HepG2 (cell line): Measurements from ENCODE around the gene POLR1E. TPM values are rescaled to one million over a fixed set of nuclear protein-coding genes. Genes with fewer than 3 reads are reported as not detected.

Experiments used
- ATAC-seq: fragments of 200-7000 bp; cut with Tn5 transposase; 3 replicates; pipeline ENCODE4 v1.9.1; 2020; ENCODE audit warnings: mild to moderate bottlenecking, moderate library complexity
- BruUV-seq: library from RNA; stranded (reverse); fragments of 400-500 nt; replicated peaks from 2 replicates; lab custom pipeline; 2021; lab: Mats Ljungman, UMichigan
- CTCF ChIA-PET: fragments of 300-600 bp; formaldehyde crosslinking; extraction: SDS; loops from one replicate; lab custom pipeline; 2021; ENCODE audit warnings: low total read pairs, inconsistent platforms, low intra/inter-chr PET ratio; lab: Yijun Ruan, JAX
- POLR2A ChIA-PET: fragments of 350-600 bp; sonication (Branson Sonifier 250); formaldehyde crosslinking; loops from one replicate; lab custom pipeline; 2020; ENCODE audit warnings: antibody characterized with exemption, inconsistent platforms; lab: Yijun Ruan, JAX
- DNase-seq: peaks from one replicate; pipeline ENCODE4 v3.0.0-alpha.2; 2015; ENCODE audit warnings: low spot score
- FAIRE-seq: peaks from 3 replicates; lab custom pipeline; 2011; peaks lifted over from hg19 to GRCh38; lab: Jason Lieb, UNC
- H2AFZ ChIP-seq: one replicate; pipeline ENCODE4 v1.6.1; 2011; ENCODE audit warnings: low read length, inconsistent platforms
- H3K27ac ChIP-seq: fragments of 300-600 bp; 3 replicates; pipeline ENCODE4 v1.8.0; 2011; ENCODE audit warnings: mixed run types, mild to moderate bottlenecking, mixed read lengths, low read length, inconsistent platforms; ENCODE audit not compliant: insufficient read depth; ENCODE audit errors: extremely low read length
- H3K27me3 ChIP-seq, 2 experiments: fragments of 200-600 bp in 1 of 2; 2 replicates in 1 of 2; 3 replicates in 1 of 2; pipeline versions ENCODE4 v1.6.0 to v1.8.0; 2011; ENCODE audit warnings: low read length in 2 of 2, mild to moderate bottlenecking in 2 of 2, moderate library complexity in 2 of 2, inconsistent platforms in 1 of 2; ENCODE audit not compliant: insufficient read depth in 2 of 2, control insufficient read depth in 1 of 2
- H3K36me3 ChIP-seq, 2 experiments: fragments of 200-600 bp in 1 of 2; replicated peaks in 1 of 2; 2 replicates in 1 of 2; 3 replicates in 1 of 2; pipeline versions ENCODE4 v1.5.1 to v1.8.0; 2011; ENCODE audit warnings: low read length in 2 of 2, inconsistent platforms in 1 of 2; ENCODE audit not compliant: insufficient read depth in 2 of 2, control insufficient read depth in 1 of 2
- H3K4me1 ChIP-seq: 2 replicates; pipeline ENCODE4 v1.5.1; 2012; ENCODE audit warnings: low read length, inconsistent platforms; ENCODE audit not compliant: insufficient read depth
- H3K4me2 ChIP-seq: 2 replicates; pipeline ENCODE4 v1.6.0; 2011; ENCODE audit warnings: low read depth, low read length, inconsistent platforms
- H3K4me3 ChIP-seq, 3 experiments: fragments of 200-600 bp in 1 of 3; sonication (generic), shearing (Covaris generic) in 1 of 3; replicated peaks in 1 of 3; 2 replicates each; pipeline ENCODE4 v1.5.1; 2011 to 2016; ENCODE audit warnings: low read length in 3 of 3, inconsistent platforms in 2 of 3, low read depth in 2 of 3, mild to moderate bottlenecking in 2 of 3, control low read depth in 1 of 3, mixed read lengths in 1 of 3; ENCODE audit not compliant: insufficient read depth in 1 of 3
- H3K79me2 ChIP-seq: one replicate; pipeline ENCODE4 v1.6.1; 2011; ENCODE audit warnings: low read length, inconsistent platforms; ENCODE audit not compliant: insufficient read depth
- H3K9ac ChIP-seq: 2 replicates; pipeline ENCODE4 v1.6.0; 2011; ENCODE audit warnings: mild to moderate bottlenecking, low read depth, low read length, inconsistent platforms; ENCODE audit not compliant: insufficient read depth
- H3K9me3 ChIP-seq: 2 replicates; pipeline ENCODE4 v1.5.1; 2012; ENCODE audit warnings: mild to moderate bottlenecking, low read length
- H4K20me1 ChIP-seq: 2 replicates; pipeline ENCODE4 v1.6.0; 2011; ENCODE audit warnings: inconsistent platforms, mild to moderate bottlenecking, low read length, moderate library complexity; ENCODE audit not compliant: insufficient read depth
- ARNT ChIP-seq: fragments of 450-650 bp; IDR thresholded peaks from 2 replicates; pipeline ENCODE4 v1.6.1; 2017
- CAMTA2 ChIP-seq: sonication (generic); formaldehyde crosslinking; IDR thresholded peaks from 2 replicates; pipeline ENCODE4 v1.4.0; 2020; ENCODE audit warnings: mild to moderate bottlenecking, missing genetic modification reagents, borderline replicate concordance
- CEBPB ChIP-seq: IDR thresholded peaks from 2 replicates; pipeline ENCODE4 v1.6.1; 2011; ENCODE audit warnings: low read depth, low read length, improper control_type of control experiment, borderline replicate concordance
- CEBPG ChIP-seq: IDR thresholded peaks from 2 replicates; pipeline ENCODE4 v1.6.1; 2016
- CREB3 ChIP-seq: sonication (generic); formaldehyde crosslinking; IDR thresholded peaks from 2 replicates; pipeline ENCODE4 v1.5.0; 2020; ENCODE audit warnings: missing genetic modification reagents
- EP300 ChIP-seq, 3 experiments: sonication (generic) in 1 of 3; formaldehyde crosslinking in 1 of 3; IDR thresholded peaks; 2 replicates each; pipeline versions ENCODE4 v1.5.1 to v1.6.1; 2011 to 2020; ENCODE audit warnings: low read depth in 2 of 3, low read length in 2 of 3, borderline replicate concordance in 1 of 3, improper control_type of control experiment in 1 of 3, mild to moderate bottlenecking in 1 of 3, missing genetic modification reagents in 1 of 3, moderate library complexity in 1 of 3
- FOSL2 ChIP-seq: sonication (generic); formaldehyde crosslinking; IDR thresholded peaks from 2 replicates; pipeline ENCODE4 v1.4.0; 2020; ENCODE audit warnings: missing genetic modification reagents
- FOXA3 ChIP-seq: IDR thresholded peaks from 2 replicates; pipeline ENCODE4 v1.6.1; 2016; ENCODE audit warnings: missing genetic modification reagents, missing compliant biosample characterization
- HMGA1 ChIP-seq: sonication (generic); formaldehyde crosslinking; conservative IDR thresholded peaks from 2 replicates; pipeline ENCODE4 v1.4.0; 2020; ENCODE audit warnings: missing genetic modification reagents
- MYNN ChIP-seq: sonication (generic); formaldehyde crosslinking; IDR thresholded peaks from 2 replicates; pipeline ENCODE4 v1.4.0; 2020; ENCODE audit warnings: mild to moderate bottlenecking, low read depth, missing genetic modification reagents
- NR2F6 ChIP-seq, 2 experiments: IDR thresholded peaks; 2 replicates each; pipeline ENCODE4 v1.6.1; 2016; ENCODE audit warnings: antibody characterized with exemption in 1 of 2, mild to moderate bottlenecking in 1 of 2
- SAP130 ChIP-seq: IDR thresholded peaks from 2 replicates; pipeline ENCODE4 v1.6.1; 2016; ENCODE audit warnings: low read depth
- STAT5B ChIP-seq: sonication (generic); formaldehyde crosslinking; IDR thresholded peaks from 2 replicates; pipeline ENCODE4 v1.4.0; 2020; ENCODE audit warnings: missing genetic modification reagents
- TEAD3 ChIP-seq: optimal IDR thresholded peaks from 2 replicates; pipeline ENCODE3; 2016; ENCODE audit warnings: borderline replicate concordance
- ZBTB4 ChIP-seq: sonication (generic); formaldehyde crosslinking; IDR thresholded peaks from 2 replicates; pipeline ENCODE4 v1.4.0; 2020; ENCODE audit warnings: missing genetic modification reagents, mild to moderate bottlenecking, borderline replicate concordance
- ZFP36 ChIP-seq: fragments of 150-350 bp; IDR thresholded peaks from 2 replicates; pipeline ENCODE4 v1.6.1; 2018; ENCODE audit warnings: borderline replicate concordance, low read length, low read depth; ENCODE audit not compliant: partially characterized antibody
- ZMYM2 ChIP-seq: sonication (generic); formaldehyde crosslinking; IDR thresholded peaks from 2 replicates; pipeline ENCODE4 v1.8.0; 2022; ENCODE audit warnings: mild to moderate bottlenecking, missing genetic modification reagents
- ZNF20 ChIP-seq: sonication (generic); formaldehyde crosslinking; IDR thresholded peaks from 2 replicates; pipeline ENCODE4 v1.4.0; 2020; ENCODE audit warnings: mild to moderate bottlenecking, moderate library complexity, missing genetic modification reagents
- ZNF296 ChIP-seq: sonication (generic); formaldehyde crosslinking; conservative IDR thresholded peaks from 2 replicates; pipeline ENCODE4 v1.5.0; 2020; ENCODE audit warnings: mild to moderate bottlenecking, missing genetic modification reagents
- ZNF317 ChIP-seq: sonication (generic); formaldehyde crosslinking; IDR thresholded peaks from 2 replicates; pipeline ENCODE4 v1.5.0; 2020; ENCODE audit warnings: mild to moderate bottlenecking, missing genetic modification reagents
- ZNF792 ChIP-seq: IDR thresholded peaks from 2 replicates; pipeline ENCODE4 v1.6.1; 2016
- ZNF841 ChIP-seq: sonication (generic); formaldehyde crosslinking; IDR thresholded peaks from 2 replicates; pipeline ENCODE4 v1.8.1; 2023; ENCODE audit warnings: missing genetic modification reagents, borderline replicate concordance
- in situ Hi-C: cut with HindIII; loops from 2 replicates; pipeline ENCODE4 v1.10.0; 2017; ENCODE audit warnings: low pct_unique_long_range_greater_than_20kb; ENCODE audit not compliant: extremely low pct_ligation_motif_present
- intact Hi-C: fragments of 100-400 bp; cut with micrococcal nuclease; formaldehyde crosslinking; loops from one replicate; pipeline ENCODE4 v1.10.0; 2022; ENCODE audit not compliant: unreplicated experiment
- polyA plus RNA-seq, 8 experiments: library from polyadenylated mRNA; depleted of rRNA in 3 of 8; stranded (reverse) in 7 of 8; unstranded in 1 of 8; fragments of >200 nt; fragmentation: Illumina TruSeq in 4 of 8; extraction: Trizol in 4 of 8; gene quantifications; 2 replicates each; pipeline versions ENCODE4 v1.2.1 to v1.2.3, GENCODE V29; 2011 to 2016; ENCODE audit warnings: low read depth in 4 of 8, missing spikeins in 1 of 8, mixed read lengths in 1 of 8; ENCODE audit not compliant: insufficient read depth in 1 of 8
- total RNA-seq, 5 experiments: library from RNA; depleted of rRNA; stranded (reverse); fragments of >200 nt; fragmentation: Illumina TruSeq; extraction: Trizol; gene quantifications; 2 replicates each; pipeline ENCODE4 v1.2.3, GENCODE V29; 2016; ENCODE audit warnings: low read depth in 1 of 5

Gene POLR1E
- total and polyA plus RNA-seq, 2 of the 13 experiments (the other 11 are each of a cell fraction or from before 2014, with no cell fraction given), result 23.0 to 37.8 TPM

DNA sequence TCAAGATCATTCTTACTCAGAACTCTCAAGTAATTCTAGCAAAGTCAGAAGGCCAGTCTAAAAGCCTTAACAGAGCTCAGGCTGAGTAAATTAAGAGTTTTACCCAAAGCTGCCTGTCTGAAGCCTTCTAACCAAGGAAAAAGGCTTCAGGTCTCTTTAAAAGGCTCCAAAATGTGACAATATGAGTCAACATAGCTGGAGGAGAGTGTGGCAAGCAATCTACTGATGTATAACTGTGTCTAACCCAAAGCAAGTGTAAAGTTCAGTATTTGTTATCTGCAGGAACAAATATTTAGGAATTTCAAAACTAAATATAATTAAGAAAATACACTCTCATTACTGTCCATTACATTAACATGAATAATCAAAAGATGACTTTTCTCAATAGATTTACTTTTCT lies 31.5 kb upstream of the POLR1E start:
- POLR2A ChIA-PET, result interaction anchor here (1.3 kb wide), 1 partner anchor 11 kb away, joined by 13 read pairs; the partner anchor contains the start of gene ZBTB5
- in situ Hi-C loops (no loop called here), intact Hi-C loops (no loop called here)
- peaks cover 66% of the 10 kb centered on the region for H3K4me1 ChIP-seq
- FAIRE-seq, result no peak
- peaks cover 1 to 9% of the 10 kb centered on the region in 2 experiments; a peak in 1 of 5 replicates for H3K36me3 ChIP-seq
- H2AFZ ChIP-seq, result no peak overlapping the region
- peak; percentile 58 for DNase-seq
- CTCF ChIA-PET, result no interaction called here
- peaks cover 92% of the 10 kb centered on the region for H3K79me2 ChIP-seq
- H3K27me3 ChIP-seq, result no peaks in the 10 kb centered on the region
- peak overlapping the region in 1 of 3 experiments; percentile 33; a peak in 2 of 6 replicates for H3K4me3 ChIP-seq
- H3K9ac ChIP-seq, result peak overlapping the region; percentile 42; the same call in 1 of the 2 replicates
- H3K27ac ChIP-seq, result peak overlapping the region; percentile 72
- no TSS peak for BruUV-seq
- peak overlapping the region; percentile 61 for H3K4me2 ChIP-seq
- H3K9me3 ChIP-seq, result no peaks in the 10 kb centered on the region
- ATAC-seq, result peak; percentile 81
- peaks cover 40% of the 10 kb centered on the region for H4K20me1 ChIP-seq
- TF ChIP-seq EP300 (IDR thresholded peaks at IDR 0.05; ENCODE audit: low read depth in 2 of 2, low read length in 2 of 2) (peak in 1 of 2 experiments; percentile 51; a peak in 1 of 4 replicates), EP300 (CRISPR knock-in tag; IDR thresholded peaks at IDR 0.05; ENCODE audit: borderline replicate concordance) (no peak), HMGA1 (no peak), CREB3 (CRISPR knock-in tag) (no peak), CEBPB (peak; percentile 32; the same call in 1 of the 2 replicates), NR2F6 (IDR thresholded peaks at IDR 0.05) (no peak), NR2F6 (CRISPR knock-in tag; IDR thresholded peaks at IDR 0.05) (no peak), TEAD3 (CRISPR knock-in tag) (peak; percentile 12), FOSL2 (CRISPR knock-in tag) (peak; percentile 30; the same call in 1 of the 2 replicates), ZNF841 (CRISPR knock-in tag) (no peak), STAT5B (CRISPR knock-in tag) (no peak), SAP130 (peak; percentile 23; the same call in 1 of the 2 replicates), ZNF296 (CRISPR knock-in tag) (no peak), FOXA3 (peak; percentile 43; the same call in 1 of the 2 replicates), ZFP36 (no peak), ZNF792 (CRISPR knock-in tag) (no peak), ZMYM2 (no peak), ARNT (no peak), ZNF317 (no peak), CAMTA2 (no peak), MYNN (no peak), ZNF20 (CRISPR knock-in tag) (no peak), CEBPG (CRISPR knock-in tag) (peak; percentile 39), ZBTB4 (CRISPR knock-in tag) (no peak)
